Endothelial cell of umbilical vein (primary cell): ENCODE measurements around the gene PLK4. TPM values are rescaled to one million over a fixed set of nuclear protein-coding genes. Genes with fewer than 3 reads are reported as not detected.
"Not testable (repeated sequence)": the region's sequence is repeated elsewhere in the genome, so short reads cannot be mapped to it uniquely, and the experiment has no call there.

ENCODE experiments used
- BruUV-seq: library from RNA; stranded (reverse); fragments of 400-500 nt; replicated peaks from 2 replicates; lab custom pipeline; 2021; lab: Mats Ljungman, UMichigan
- CTCF ChIA-PET: fragments of 300-600, 350-600 bp; sonication (Branson Sonifier 250); formaldehyde crosslinking; loops from one replicate; lab custom pipeline; 2021; ENCODE audit warnings: antibody characterized with exemption, inconsistent platforms; lab: Charles Lee
- POLR2A ChIA-PET: fragments of 300-600, 350-600 bp; sonication (Branson Sonifier 250); formaldehyde crosslinking; loops from one replicate; lab custom pipeline; 2021; ENCODE audit warnings: antibody characterized with exemption, inconsistent platforms; lab: Charles Lee
- DNase-seq: peaks from one replicate; pipeline ENCODE4 v3.0.0-alpha.2; 2011; ENCODE audit warnings: low read depth, low spot score
- FAIRE-seq: peaks from 2 replicates; lab custom pipeline; 2011; peaks lifted over from hg19 to GRCh38; lab: Jason Lieb, UNC
- H2AFZ ChIP-seq: 2 replicates; pipeline ENCODE4 v1.6.0; 2012; ENCODE audit warnings: low read depth, low read length, control low read depth, inconsistent platforms
- H3K27ac ChIP-seq: 2 replicates; pipeline ENCODE4 v1.5.1; 2011; ENCODE audit warnings: low read depth, mild to moderate bottlenecking, control low read depth, low read length, moderate library complexity; ENCODE audit not compliant: insufficient read depth
- H3K27me3 ChIP-seq, 2 experiments: 2 replicates each; pipeline versions ENCODE4 v1.6.0 to v1.6.1; 2011; ENCODE audit warnings: low read length in 2 of 2, mixed read lengths in 1 of 2; ENCODE audit not compliant: control insufficient read depth in 2 of 2, insufficient read depth in 2 of 2
- H3K36me3 ChIP-seq, 2 experiments: 2 replicates in 1 of 2; 3 replicates in 1 of 2; pipeline ENCODE4 v1.5.1; 2011; ENCODE audit warnings: low read length in 2 of 2, mild to moderate bottlenecking in 1 of 2, moderate library complexity in 1 of 2; ENCODE audit not compliant: control insufficient read depth in 2 of 2, insufficient read depth in 2 of 2; ENCODE audit errors: extremely low read depth in 1 of 2
- H3K4me1 ChIP-seq: 3 replicates; pipeline ENCODE4 v1.5.1; 2011; ENCODE audit warnings: mild to moderate bottlenecking, low read length; ENCODE audit not compliant: control insufficient read depth, insufficient read depth; ENCODE audit errors: extremely low read depth
- H3K4me2 ChIP-seq: 2 replicates; pipeline ENCODE4 v1.6.1; 2011; ENCODE audit warnings: low read length, control low read depth, mixed read lengths; ENCODE audit not compliant: insufficient read depth
- H3K4me3 ChIP-seq, 3 experiments: fragments of 200-600 bp in 1 of 3; sonication (generic), shearing (Covaris generic) in 1 of 3; replicated peaks in 1 of 3; 2 replicates each; pipeline ENCODE4 v1.5.1; 2011 to 2016; ENCODE audit warnings: control low read depth in 3 of 3, low read length in 3 of 3, mild to moderate bottlenecking in 2 of 3, inconsistent platforms in 1 of 3, low read depth in 1 of 3, moderate library complexity in 1 of 3; ENCODE audit not compliant: insufficient read depth in 1 of 3
- H3K79me2 ChIP-seq: 2 replicates; pipeline ENCODE4 v1.6.0; 2012; ENCODE audit warnings: low read length, inconsistent platforms; ENCODE audit not compliant: control insufficient read depth, insufficient read depth
- H3K9ac ChIP-seq: replicated peaks from 2 replicates; pipeline ENCODE3; 2011; ENCODE audit warnings: low read length, control low read depth; ENCODE audit not compliant: insufficient read depth; ENCODE audit errors: extremely low read depth
- H3K9me1 ChIP-seq: replicated peaks from 3 replicates; pipeline ENCODE4 v1.6.0; 2011; ENCODE audit warnings: mild to moderate bottlenecking, low read length; ENCODE audit not compliant: control insufficient read depth, insufficient read depth; ENCODE audit errors: extremely low read depth
- H3K9me3 ChIP-seq: replicated peaks from 2 replicates; pipeline ENCODE4 v1.5.1; 2012; ENCODE audit warnings: low read length, inconsistent platforms; ENCODE audit not compliant: control insufficient read depth, insufficient read depth
- H4K20me1 ChIP-seq: replicated peaks from 2 replicates; pipeline ENCODE3; 2011; ENCODE audit warnings: mild to moderate bottlenecking, low read length; ENCODE audit not compliant: control insufficient read depth, insufficient read depth; ENCODE audit errors: extremely low read depth
- FOS ChIP-seq: IDR thresholded peaks from 2 replicates; pipeline ENCODE4 v1.6.1; 2011; ENCODE audit warnings: mild to moderate bottlenecking, low read length, moderate library complexity, borderline replicate concordance; ENCODE audit not compliant: insufficient read depth
- GATA2 ChIP-seq: IDR thresholded peaks from 2 replicates; pipeline ENCODE4 v1.7.0; 2011; ENCODE audit warnings: low read depth, mild to moderate bottlenecking, moderate library complexity, mixed read lengths, low read length; ENCODE audit not compliant: insufficient read length, insufficient read depth
- JUN ChIP-seq: IDR thresholded peaks from 2 replicates; pipeline ENCODE4 v1.6.1; 2011; ENCODE audit warnings: borderline replicate concordance, low read depth; ENCODE audit not compliant: insufficient read length, insufficient read depth
- MYC ChIP-seq: IDR thresholded peaks from one replicate; pipeline ENCODE4 v1.6.1; 2011; ENCODE audit warnings: mild to moderate bottlenecking, low read depth, low read length
- POLR2A ChIP-seq: IDR thresholded peaks from 2 replicates; pipeline ENCODE4 v1.6.1; 2012; ENCODE audit warnings: low read depth, mild to moderate bottlenecking, control low read depth, low read length
- dilution Hi-C: fragments of 300-500 bp; cut with MboI; formaldehyde crosslinking; loops from one replicate; pipeline ENCODE4 v1.15.0; 2019; ENCODE audit warnings: low sequenced_read_pairs; ENCODE audit not compliant: extremely low pct_ligation_motif_present
- intact Hi-C: fragments of 100-400 bp; cut with micrococcal nuclease; formaldehyde crosslinking; loops from one replicate; pipeline ENCODE4 v1.10.0; 2022
- polyA plus RNA-seq, 4 experiments: library from polyadenylated mRNA; depleted of rRNA in 3 of 4; stranded (reverse) in 3 of 4; unstranded in 1 of 4; fragments of >200 nt; gene quantifications; 2 replicates each; pipeline versions ENCODE4 v1.2.1 to v1.2.3, GENCODE V29; 2011 to 2012; ENCODE audit warnings: missing spikeins in 1 of 4
- total RNA-seq: library from RNA; stranded (reverse); gene quantifications from 2 replicates; pipeline ENCODE4 v1.2.3, GENCODE V29; 2021
- TF ChIP-seq, protein P1 (sequence below), 2 donors: IDR thresholded peaks; 1 replicate in 1 of 2; 2 replicates in 1 of 2; pipeline ENCODE4 v1.5.1; 2011; ENCODE audit warnings: low read length in 2 of 2, mild to moderate bottlenecking in 2 of 2, moderate library complexity in 2 of 2, control low read depth in 1 of 2, inconsistent platforms in 1 of 2, low read depth in 1 of 2; ENCODE audit not compliant: insufficient read depth in 1 of 2; ENCODE audit errors: extremely low read depth in 1 of 2

Gene PLK4
- total and polyA plus RNA-seq, 2 donors (not counting 3 experiments of a cell fraction or from before 2014, with no cell fraction given) = 13.7 to 37.7 TPM

GRCh38 chr4:127896069-127896468 is 15.4 kb downstream of the PLK4 start:
- no peak overlapping the region for H3K4me2 ChIP-seq
- H3K9ac ChIP-seq = no peak overlapping the region
- no peaks in the 10 kb centered on the region for H3K4me1 ChIP-seq
- intact Hi-C loops = no loop called here
- dilution Hi-C loops = no loop called here
- no peak for FAIRE-seq
- DNase-seq = no peak
- no peaks in the 10 kb centered on the region for H3K9me3 ChIP-seq
- H3K4me3 ChIP-seq = no peak overlapping the region
- ChIA-PET POLR2A (no interaction called here), CTCF (no interaction called here)
- no peaks in the 10 kb centered on the region for H3K9me1 ChIP-seq
- H3K36me3 ChIP-seq = peaks cover 0 to 16% of the 10 kb centered on the region in 2 experiments
- H3K79me2 ChIP-seq = no peaks in the 10 kb centered on the region
- no peak overlapping the region for H3K27ac ChIP-seq
- H3K27me3 ChIP-seq = no peaks in the 10 kb centered on the region
- BruUV-seq = no TSS peak
- H2AFZ ChIP-seq = no peak overlapping the region
- no peaks in the 10 kb centered on the region for H4K20me1 ChIP-seq
- TF ChIP-seq MYC (no peak), JUN (no peak), FOS (no peak), POLR2A (no peak), GATA2 (no peak)
- TF ChIP-seq, protein P1, sequence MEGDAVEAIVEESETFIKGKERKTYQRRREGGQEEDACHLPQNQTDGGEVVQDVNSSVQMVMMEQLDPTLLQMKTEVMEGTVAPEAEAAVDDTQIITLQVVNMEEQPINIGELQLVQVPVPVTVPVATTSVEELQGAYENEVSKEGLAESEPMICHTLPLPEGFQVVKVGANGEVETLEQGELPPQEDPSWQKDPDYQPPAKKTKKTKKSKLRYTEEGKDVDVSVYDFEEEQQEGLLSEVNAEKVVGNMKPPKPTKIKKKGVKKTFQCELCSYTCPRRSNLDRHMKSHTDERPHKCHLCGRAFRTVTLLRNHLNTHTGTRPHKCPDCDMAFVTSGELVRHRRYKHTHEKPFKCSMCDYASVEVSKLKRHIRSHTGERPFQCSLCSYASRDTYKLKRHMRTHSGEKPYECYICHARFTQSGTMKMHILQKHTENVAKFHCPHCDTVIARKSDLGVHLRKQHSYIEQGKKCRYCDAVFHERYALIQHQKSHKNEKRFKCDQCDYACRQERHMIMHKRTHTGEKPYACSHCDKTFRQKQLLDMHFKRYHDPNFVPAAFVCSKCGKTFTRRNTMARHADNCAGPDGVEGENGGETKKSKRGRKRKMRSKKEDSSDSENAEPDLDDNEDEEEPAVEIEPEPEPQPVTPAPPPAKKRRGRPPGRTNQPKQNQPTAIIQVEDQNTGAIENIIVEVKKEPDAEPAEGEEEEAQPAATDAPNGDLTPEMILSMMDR (IDR thresholded peaks at IDR 0.05; ENCODE audit: extremely low read depth in 1 of 2, insufficient read depth in 1 of 2, low read depth in 1 of 2, low read length in 2 of 2) = no peak

DNA sequence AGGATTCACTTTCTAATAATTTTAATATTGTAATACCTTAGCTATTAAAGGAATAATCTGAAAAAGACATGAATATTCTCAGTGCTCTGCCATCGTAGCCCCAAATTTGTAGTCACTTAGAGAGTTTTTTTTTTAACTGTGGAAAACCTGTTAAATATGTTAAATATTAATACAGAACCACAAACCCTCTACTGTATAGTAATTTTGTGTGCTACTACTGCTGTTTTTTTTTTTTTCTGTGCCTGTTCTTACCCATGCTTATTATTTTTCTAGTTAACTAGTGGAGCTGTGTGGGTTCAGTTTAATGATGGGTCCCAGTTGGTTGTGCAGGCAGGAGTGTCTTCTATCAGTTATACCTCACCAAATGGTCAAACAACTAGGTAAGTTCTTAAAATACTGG is 15.8 kb downstream of the PLK4 start:
- Histone ChIP-seq H3K27me3 (no peaks in the 10 kb centered on the region), H3K27ac (no peak overlapping the region), H3K9ac (no peak overlapping the region), H3K4me2 (no peak overlapping the region), H3K9me1 (no peaks in the 10 kb centered on the region), H3K79me2 (no peaks in the 10 kb centered on the region), H2AFZ (no peak overlapping the region), H3K4me3 (no peak overlapping the region), H3K36me3 (peaks cover 0 to 16% of the 10 kb centered on the region in 2 experiments), H3K9me3 (no peaks in the 10 kb centered on the region), H3K4me1 (no peaks in the 10 kb centered on the region), H4K20me1 (no peaks in the 10 kb centered on the region)
- ChIA-PET CTCF (no interaction called here), POLR2A (no interaction called here)
- dilution Hi-C loops = no loop called here
- no TSS peak for BruUV-seq
- TF ChIP-seq POLR2A (no peak), MYC (no peak), JUN (no peak)
- FAIRE-seq = no peak
- no peak for DNase-seq
- intact Hi-C loops = no loop called here

DNA sequence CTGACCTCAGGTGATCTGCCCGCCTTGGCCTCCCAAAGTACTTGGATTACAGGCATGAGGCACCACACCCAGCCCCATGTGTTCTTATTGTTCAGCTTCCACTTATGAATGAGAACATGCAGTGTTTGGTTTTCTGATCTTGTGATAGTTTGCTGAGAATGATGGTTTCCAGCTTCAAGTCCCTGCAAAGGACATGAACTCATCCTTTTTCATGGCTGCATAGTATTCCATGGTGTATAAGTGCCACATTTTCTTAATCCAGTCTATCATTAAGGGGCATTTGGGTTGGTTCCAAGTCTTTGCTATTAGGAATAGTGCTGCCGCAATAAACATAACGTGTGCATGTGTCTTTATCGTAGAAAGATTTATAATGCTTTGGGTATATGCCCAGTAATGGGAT is 19.0 kb downstream of the PLK4 start:
- dilution Hi-C loops, H3K9ac ChIP-seq, BruUV-seq, DNase-seq, H3K36me3 ChIP-seq, FAIRE-seq, H3K4me2 ChIP-seq, H2AFZ ChIP-seq, H3K27me3 ChIP-seq, H4K20me1 ChIP-seq, intact Hi-C loops, H3K79me2 ChIP-seq, POLR2A ChIA-PET, H3K9me3 ChIP-seq, H3K4me3 ChIP-seq, H3K9me1 ChIP-seq, H3K27ac ChIP-seq, H3K4me1 ChIP-seq, CTCF ChIA-PET: not testable (repeated sequence)
